Measurements from ENCODE around the gene GUCA2A. TPM values are rescaled to one million over a fixed set of nuclear protein-coding genes. Genes with fewer than 3 reads are reported as not detected.

The GUCA2A gene
- total and polyA plus RNA-seq, 5 experiments from 2014 or later, result not detected

DNA sequence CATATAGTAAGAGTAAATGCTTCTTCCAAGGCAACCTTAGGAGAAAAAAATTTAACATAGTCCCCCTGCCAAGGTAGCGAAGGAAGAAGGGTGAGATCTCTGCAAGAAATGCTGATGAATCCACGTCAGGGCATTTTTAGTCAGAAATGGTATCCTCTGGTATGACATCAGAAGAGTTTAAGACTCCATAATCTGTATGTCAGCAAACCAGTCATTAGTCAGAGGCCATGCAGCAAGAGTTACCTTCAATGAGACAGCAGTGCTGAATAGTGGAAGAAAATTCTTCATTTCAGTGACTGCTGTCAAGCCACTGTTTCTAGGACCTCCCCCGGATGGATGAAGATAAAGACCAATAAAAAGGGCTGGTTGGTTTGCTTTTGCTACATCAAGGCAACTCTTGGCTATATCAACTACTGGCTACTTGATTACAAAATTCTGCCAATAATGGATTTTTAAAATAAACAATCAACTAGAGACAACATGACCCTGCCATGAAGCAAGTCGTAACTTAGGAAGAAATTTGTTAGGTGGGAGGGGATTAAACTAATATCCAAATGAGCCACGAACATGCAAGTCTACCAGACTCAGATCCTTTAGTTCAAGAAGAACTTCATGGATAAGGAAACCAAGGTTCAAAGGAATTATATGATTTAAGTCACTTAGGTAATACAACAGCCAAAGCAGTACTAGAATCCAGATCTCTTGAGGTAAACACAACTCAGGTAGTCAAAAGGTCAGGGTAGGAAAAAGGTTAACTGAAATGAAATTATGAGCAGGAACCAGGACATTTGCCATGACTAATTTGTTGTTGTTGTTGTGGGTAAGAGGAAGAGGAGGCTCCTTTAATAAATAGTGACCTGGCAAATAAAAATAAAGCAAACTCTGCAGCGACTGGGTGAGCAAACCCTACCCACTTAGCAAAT, 25.6 kb upstream of the GUCA2A start:
- H3K9me3 Mint-ChIP-seq, result no peaks in the 10 kb centered on the region
- H3K4me1 Mint-ChIP-seq, result peaks cover 0 to 14% (median 7%) of the 10 kb centered on the region in 4 donors
- no peak for ATAC-seq
- H3K27ac Mint-ChIP-seq, result peak overlapping the region in 1 of 10 donors; percentile 6
- POLR2A ChIA-PET, result no interaction called here
- no peaks in the 10 kb centered on the region for H3K27me3 Mint-ChIP-seq
- H3K36me3 Mint-ChIP-seq, result peaks cover 0 to 89% (median 16%) of the 10 kb centered on the region in 3 donors
- no peak overlapping the region for H3K4me3 Mint-ChIP-seq
- no peak for DNase-seq

DNA sequence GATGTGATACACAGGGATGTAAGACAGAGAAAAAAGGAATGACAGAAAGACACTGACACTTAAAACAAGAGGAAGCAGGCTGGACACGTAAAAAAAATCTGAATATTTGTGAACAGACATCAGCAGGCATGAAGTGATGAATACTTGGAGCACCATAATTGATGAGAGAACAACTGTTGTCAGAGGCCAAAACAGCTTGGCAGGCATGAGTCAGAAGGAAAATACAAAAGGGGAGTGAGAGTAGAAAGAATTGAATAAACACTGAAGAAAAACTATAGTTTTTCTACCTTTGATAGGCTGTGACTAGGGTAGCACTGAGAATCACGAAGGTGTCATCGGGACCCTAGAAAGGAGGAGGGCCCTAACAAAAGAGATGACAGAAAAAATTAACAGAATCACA, 21.6 kb upstream of the GUCA2A start:
- Mint-ChIP-seq H3K27me3 (no peaks in the 10 kb centered on the region), H3K4me1 (peaks cover 0 to 15% (median 8%) of the 10 kb centered on the region in 4 donors), H3K4me3 (no peak overlapping the region), H3K36me3 (peaks cover 0 to 85% (median 18%) of the 10 kb centered on the region in 3 donors), H3K9me3 (no peaks in the 10 kb centered on the region), H3K27ac (peak overlapping the region in 4 of 10 donors; percentile 2 to 30 (median 13))
- ATAC-seq, result no peak
- DNase-seq, result no peak
- POLR2A ChIA-PET, result no interaction called here

DNA sequence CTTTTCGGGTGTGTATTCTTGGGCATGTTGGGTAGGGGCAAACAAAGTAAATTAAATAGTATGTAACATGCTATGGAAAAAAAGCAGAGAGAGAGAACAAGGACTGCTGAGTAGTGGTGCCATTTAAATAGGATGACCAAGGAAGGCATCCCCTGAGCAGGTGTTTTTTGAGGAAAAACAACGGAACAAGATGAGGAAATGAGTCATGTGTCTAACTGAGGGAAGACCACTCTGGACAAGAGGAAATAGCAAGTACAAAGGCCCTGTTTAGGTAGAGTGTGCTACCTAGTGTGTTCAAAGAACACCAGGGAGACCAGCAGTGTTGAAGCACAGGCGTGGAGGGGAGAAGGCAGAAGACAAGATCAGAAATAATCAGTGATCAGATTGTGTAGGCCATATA, 20.1 kb upstream of the GUCA2A start:
- Mint-ChIP-seq H3K27ac (peak overlapping the region in 4 of 10 donors; percentile 15 to 75 (median 30)), H3K4me3 (no peak overlapping the region), H3K36me3 (peaks cover 0 to 80% (median 13%) of the 10 kb centered on the region in 3 donors), H3K4me1 (peaks cover 0 to 25% (median 14%) of the 10 kb centered on the region in 4 donors), H3K27me3 (no peaks in the 10 kb centered on the region), H3K9me3 (no peaks in the 10 kb centered on the region)
- no peak for DNase-seq
- POLR2A ChIA-PET, result no interaction called here
- ATAC-seq, result no peak

DNA sequence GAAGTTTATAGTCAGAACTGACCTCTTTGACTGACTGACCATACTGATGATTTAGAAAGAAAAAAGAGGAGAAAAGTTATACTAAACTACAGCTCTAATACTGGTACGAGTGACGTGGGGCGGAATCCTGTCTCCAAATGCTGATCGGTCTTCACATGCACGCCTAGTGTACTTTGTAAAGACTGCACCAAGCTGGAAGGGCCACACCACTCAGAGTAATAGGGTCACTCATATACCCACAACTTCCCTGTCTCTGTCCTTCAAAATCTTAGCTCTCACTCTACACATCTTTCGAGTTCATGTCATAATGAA, 19.4 kb upstream of the GUCA2A start:
- POLR2A ChIA-PET, result no interaction called here
- Mint-ChIP-seq H3K4me3 (no peak overlapping the region), H3K27me3 (no peaks in the 10 kb centered on the region), H3K4me1 (peaks cover 0 to 26% (median 14%) of the 10 kb centered on the region in 4 donors), H3K27ac (peak overlapping the region in 6 of 10 donors; percentile 15 to 71 (median 22)), H3K36me3 (peaks cover 0 to 80% (median 10%) of the 10 kb centered on the region in 3 donors), H3K9me3 (no peaks in the 10 kb centered on the region)
- no peak for ATAC-seq
- no peak for DNase-seq

DNA sequence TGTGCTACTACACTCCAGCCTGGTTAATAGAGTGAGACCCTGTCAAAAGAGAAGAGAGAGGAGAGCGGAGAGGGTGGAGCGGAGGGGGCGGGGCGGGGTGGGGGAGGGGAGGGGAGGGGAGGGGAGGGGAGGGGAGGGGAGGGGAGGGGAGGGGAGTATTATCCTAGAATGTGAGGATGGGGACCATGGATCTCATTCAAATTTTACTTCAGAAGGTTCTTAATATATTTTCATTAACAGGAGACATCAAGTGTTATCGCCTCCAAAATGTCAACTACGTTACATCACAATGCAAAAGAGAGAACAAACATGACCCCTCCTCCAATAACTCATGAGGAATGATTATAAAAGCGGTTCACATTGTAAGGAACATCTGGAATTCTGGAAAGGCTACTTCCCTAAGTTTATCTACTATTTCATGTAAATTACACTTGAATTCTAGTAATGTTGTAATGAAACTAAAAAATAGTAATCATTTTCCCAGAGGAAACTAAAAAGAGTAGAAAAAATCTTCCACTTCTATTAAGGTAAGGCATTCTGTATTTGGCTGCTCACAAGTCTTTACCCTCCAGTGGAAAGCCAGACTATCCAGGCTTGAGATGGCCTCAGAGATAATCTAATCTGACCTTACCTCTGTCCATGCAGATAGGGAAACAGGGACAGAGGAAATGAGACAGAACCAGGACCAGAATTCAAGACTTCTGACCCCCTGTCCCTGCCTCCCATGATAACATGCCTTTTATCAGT, 18.8 kb upstream of the GUCA2A start:
- H3K36me3 Mint-ChIP-seq, result peaks cover 0 to 76% (median 8%) of the 10 kb centered on the region in 3 donors
- ATAC-seq (no peak), DNase-seq (no peak)
- peak overlapping the region in 4 of 10 donors; percentile 15 to 71 (median 39) for H3K27ac Mint-ChIP-seq
- no peaks in the 10 kb centered on the region for H3K27me3 Mint-ChIP-seq
- POLR2A ChIA-PET, result no interaction called here
- no peak overlapping the region for H3K4me3 Mint-ChIP-seq
- H3K9me3 Mint-ChIP-seq, result no peaks in the 10 kb centered on the region
- H3K4me1 Mint-ChIP-seq, result peaks cover 0 to 26% (median 14%) of the 10 kb centered on the region in 4 donors

DNA sequence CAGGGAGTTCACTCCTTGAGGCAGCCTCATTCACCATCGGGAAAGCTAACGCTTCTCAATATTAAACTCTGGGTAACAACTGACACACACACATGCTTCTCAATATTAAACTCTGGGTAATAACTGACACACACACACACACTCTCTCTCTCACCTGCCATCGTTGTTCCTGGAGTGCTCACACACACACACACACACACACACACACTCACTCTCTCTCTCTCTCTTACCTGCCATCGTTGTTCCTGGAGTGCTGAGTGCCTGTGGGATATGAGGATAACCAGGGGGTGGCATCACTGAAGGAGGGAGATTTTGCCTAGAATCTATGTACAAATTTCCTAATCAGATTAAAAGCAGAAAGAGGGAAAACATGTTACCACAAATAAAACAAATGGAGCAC, 17.1 kb upstream of the GUCA2A start:
- POLR2A ChIA-PET, result no interaction called here
- no peak for ATAC-seq
- DNase-seq, result no peak
- no peaks in the 10 kb centered on the region for H3K9me3 Mint-ChIP-seq
- no peaks in the 10 kb centered on the region for H3K27me3 Mint-ChIP-seq
- peaks cover 0 to 73% (median 1%) of the 10 kb centered on the region in 3 donors for H3K36me3 Mint-ChIP-seq
- H3K27ac Mint-ChIP-seq, result peak overlapping the region in 9 of 10 donors; percentile 22 to 83 (median 72)
- no peak overlapping the region for H3K4me3 Mint-ChIP-seq
- peaks cover 0 to 26% (median 15%) of the 10 kb centered on the region in 4 donors for H3K4me1 Mint-ChIP-seq

DNA sequence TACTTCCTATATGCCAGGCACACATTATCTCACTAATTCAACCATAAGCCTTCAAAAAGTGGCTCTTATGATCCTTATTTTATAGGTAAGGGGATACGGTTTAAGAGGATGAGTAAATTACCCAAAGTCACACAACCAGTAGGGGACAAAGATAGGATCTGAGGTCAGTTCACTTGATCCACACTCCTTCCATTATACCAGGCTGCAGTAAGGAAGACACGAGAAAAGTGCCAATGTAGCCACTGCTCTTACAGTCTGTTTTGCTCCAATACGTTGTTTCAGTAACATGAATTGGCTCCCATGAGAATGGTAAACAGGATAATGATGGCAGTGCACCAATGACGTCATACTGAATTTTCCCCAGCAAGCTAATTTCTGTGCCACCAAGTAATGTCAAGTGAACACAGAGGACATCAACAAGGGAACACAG, 15.4 kb upstream of the GUCA2A start:
- Mint-ChIP-seq H3K4me1 (peaks cover 0 to 26% (median 14%) of the 10 kb centered on the region in 4 donors), H3K9me3 (no peaks in the 10 kb centered on the region), H3K27me3 (no peaks in the 10 kb centered on the region), H3K4me3 (no peak overlapping the region), H3K27ac (peak overlapping the region in 9 of 10 donors; percentile 21 to 90 (median 73)), H3K36me3 (peaks cover 0 to 57% (median 1%) of the 10 kb centered on the region in 3 donors)
- ATAC-seq, result peak in 1 of 2 donors; percentile 35
- no peak for DNase-seq
- POLR2A ChIA-PET, result no interaction called here

DNA sequence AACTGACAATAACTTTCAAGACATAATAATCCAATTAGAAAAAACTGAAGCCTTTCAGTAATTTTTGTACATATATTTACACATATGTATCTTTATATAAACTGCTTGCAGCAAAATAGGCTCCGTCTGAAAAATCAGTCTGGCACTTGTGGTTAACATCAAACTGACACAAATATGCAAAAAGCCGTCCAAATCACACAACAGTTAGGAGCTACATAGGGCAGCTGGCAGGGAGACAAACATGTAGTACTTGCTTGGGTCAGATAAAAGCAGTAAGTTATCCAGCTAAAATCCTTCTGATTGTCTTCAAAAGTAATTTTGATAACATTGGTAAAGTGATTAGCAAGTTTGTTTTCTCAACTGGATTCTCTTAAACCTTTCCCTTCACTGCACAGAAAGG, 14.7 kb upstream of the GUCA2A start:
- no peak for ATAC-seq
- no peaks in the 10 kb centered on the region for H3K27me3 Mint-ChIP-seq
- no peak overlapping the region for H3K4me3 Mint-ChIP-seq
- H3K27ac Mint-ChIP-seq, result peak overlapping the region in 4 of 10 donors; percentile 53 to 90 (median 76)
- no peaks in the 10 kb centered on the region for H3K9me3 Mint-ChIP-seq
- peaks cover 0 to 26% (median 12%) of the 10 kb centered on the region in 4 donors for H3K4me1 Mint-ChIP-seq
- H3K36me3 Mint-ChIP-seq, result peaks cover 0 to 51% (median 1%) of the 10 kb centered on the region in 3 donors
- POLR2A ChIA-PET, result no interaction called here
- DNase-seq, result no peak

DNA sequence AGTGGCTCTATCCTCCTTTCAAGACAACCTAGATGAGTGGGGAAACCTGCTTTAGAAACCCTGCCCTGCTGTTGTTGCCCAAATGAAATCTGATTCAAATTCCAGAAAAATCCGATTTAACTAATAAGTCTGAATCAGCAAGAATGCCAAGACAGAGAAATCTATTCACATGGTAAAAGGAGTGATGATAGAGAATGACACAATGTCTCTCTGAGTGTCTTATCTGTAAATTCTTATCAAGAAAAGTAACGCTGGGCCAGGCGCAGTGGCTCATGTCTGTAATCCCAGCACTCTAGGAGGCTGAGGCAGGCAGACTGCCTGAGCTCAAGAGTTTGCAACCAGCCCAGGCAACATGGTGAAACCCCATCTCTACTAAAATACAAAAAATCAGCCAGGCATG, 13.7 kb upstream of the GUCA2A start:
- ATAC-seq (no peak), DNase-seq (no peak)
- POLR2A ChIA-PET, result no interaction called here
- H3K36me3 Mint-ChIP-seq, result peaks cover 0 to 46% (median 1%) of the 10 kb centered on the region in 3 donors
- H3K27me3 Mint-ChIP-seq, result no peaks in the 10 kb centered on the region
- no peak overlapping the region for H3K4me3 Mint-ChIP-seq
- peaks cover 0 to 26% (median 13%) of the 10 kb centered on the region in 4 donors for H3K4me1 Mint-ChIP-seq
- no peaks in the 10 kb centered on the region for H3K9me3 Mint-ChIP-seq
- peak overlapping the region in 3 of 10 donors; percentile 14 to 53 (median 47) for H3K27ac Mint-ChIP-seq

DNA sequence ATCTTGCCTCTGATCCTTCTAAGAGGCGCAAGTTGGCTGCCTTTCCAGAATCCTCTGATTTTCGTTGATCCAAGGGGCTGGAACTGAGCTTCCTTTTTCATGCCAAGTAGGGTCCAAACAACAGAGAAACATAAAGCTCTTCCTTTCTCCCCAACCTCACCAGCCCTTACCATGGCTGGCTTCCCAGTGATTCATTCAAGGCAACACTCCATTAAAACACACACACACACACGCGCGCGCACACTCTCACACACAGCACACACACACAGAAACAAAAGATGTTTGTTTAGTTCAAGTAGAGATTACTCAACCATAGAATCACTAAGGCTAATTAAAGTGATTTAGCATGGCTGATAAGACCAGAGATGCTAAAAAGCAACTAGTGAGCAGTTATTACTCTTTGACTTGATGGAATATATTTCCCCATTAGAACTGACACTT, 13.0 kb upstream of the GUCA2A start:
- no peaks in the 10 kb centered on the region for H3K9me3 Mint-ChIP-seq
- peaks cover 0 to 26% (median 14%) of the 10 kb centered on the region in 4 donors for H3K4me1 Mint-ChIP-seq
- H3K4me3 Mint-ChIP-seq, result peak overlapping the region in 1 of 10 donors; percentile 7
- peak overlapping the region in 3 of 10 donors; percentile 0 to 72 (median 27) for H3K27ac Mint-ChIP-seq
- POLR2A ChIA-PET, result no interaction called here
- H3K36me3 Mint-ChIP-seq, result peaks cover 0 to 40% (median 0%) of the 10 kb centered on the region in 3 donors
- no peak for DNase-seq
- no peaks in the 10 kb centered on the region for H3K27me3 Mint-ChIP-seq
- ATAC-seq, result no peak

DNA sequence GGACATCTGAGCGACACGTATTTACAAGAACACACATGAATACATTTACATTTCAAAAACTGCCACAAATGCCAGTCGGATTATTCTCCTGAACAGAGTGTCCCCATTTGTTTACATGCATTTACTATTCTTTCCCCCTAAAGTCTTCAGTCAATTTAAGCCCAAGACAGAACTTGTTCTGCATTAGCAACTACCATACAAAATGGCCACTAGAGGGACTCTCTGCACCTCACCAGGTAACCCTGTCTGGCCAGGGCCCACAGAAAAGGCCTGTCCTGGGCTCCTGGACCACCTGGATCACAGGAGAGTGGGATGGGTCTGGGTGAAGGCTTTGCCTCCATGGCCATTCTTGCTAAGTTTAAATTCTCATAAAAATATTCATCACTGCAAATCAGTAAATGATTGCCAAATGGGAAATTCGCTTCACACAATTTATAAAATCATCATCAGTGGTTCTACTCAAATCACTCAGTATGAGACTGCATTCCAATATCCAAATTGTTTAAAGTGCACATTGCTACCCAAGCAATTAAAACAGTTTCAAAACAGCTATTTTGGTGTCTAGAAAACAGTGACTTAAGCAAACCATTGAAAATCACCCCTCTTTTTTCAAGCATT, 12.5 kb upstream of the GUCA2A start:
- Mint-ChIP-seq H3K9me3 (no peaks in the 10 kb centered on the region), H3K27ac (peak overlapping the region in 5 of 10 donors; percentile 3 to 65 (median 13)), H3K4me3 (no peak overlapping the region), H3K4me1 (peaks cover 0 to 25% (median 15%) of the 10 kb centered on the region in 4 donors), H3K27me3 (no peaks in the 10 kb centered on the region), H3K36me3 (peaks cover 0 to 38% (median 0%) of the 10 kb centered on the region in 3 donors)
- DNase-seq (peak in 5 of 10 donors; percentile 5 to 43 (median 35)), ATAC-seq (peak; percentile 57 to 65)
- POLR2A ChIA-PET, result no interaction called here

DNA sequence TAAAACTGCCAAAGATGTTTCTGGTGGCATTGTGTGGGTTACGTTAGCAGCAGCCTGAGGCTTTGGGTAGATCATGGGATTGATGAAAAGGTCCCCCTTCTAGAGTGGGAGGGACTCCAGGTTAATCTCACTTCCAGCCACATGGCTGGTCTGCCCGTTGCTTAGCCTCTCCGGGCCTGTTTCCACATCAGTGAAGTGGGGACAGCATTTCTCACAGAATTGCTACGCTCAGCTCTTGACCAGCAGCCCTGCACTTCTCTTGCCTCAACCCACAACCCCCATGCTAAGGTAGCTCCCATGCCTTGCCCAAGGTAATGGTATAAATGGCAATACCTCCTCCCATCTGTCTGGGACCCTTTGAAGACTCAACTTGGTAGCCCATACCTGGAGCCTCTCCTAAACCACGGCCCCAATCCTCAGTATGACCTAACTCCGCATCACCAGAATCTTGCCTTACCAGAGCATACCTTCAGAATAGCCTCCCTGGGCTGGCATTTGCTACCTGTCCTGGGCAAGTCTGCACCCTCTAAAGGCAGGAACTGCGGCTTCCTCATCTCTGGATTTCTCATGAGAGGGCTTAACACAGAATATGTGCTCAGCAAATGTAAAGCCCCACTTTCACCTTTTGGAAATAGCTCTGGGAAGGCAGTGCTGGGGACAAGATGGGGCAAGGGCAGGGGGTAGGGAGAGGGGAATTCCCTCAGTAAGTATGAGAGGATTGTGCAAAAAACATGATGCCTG, 10.9 kb upstream of the GUCA2A start:
- Mint-ChIP-seq H3K36me3 (peaks cover 0 to 29% (median 0%) of the 10 kb centered on the region in 3 donors), H3K4me3 (no peak overlapping the region), H3K9me3 (no peaks in the 10 kb centered on the region), H3K27me3 (no peaks in the 10 kb centered on the region), H3K27ac (peak overlapping the region in 2 of 10 donors; percentile 4 to 19), H3K4me1 (peaks cover 0 to 10% (median 10%) of the 10 kb centered on the region in 4 donors)
- DNase-seq (no peak), ATAC-seq (no peak)
- POLR2A ChIA-PET, result no interaction called here

All from naive thymus-derived CD8-positive, alpha-beta T cell (primary cell).